HepG2 (cell line): ENCODE measurements around the gene CSNK2A1. TPM values are rescaled to one million over a fixed set of nuclear protein-coding genes. Genes with fewer than 3 reads are reported as not detected.

Source experiments
- KLF12 ChIP-seq: sonication (generic); formaldehyde crosslinking; IDR thresholded peaks from 2 replicates; pipeline ENCODE4 v1.4.0; 2020; ENCODE audit warnings: missing genetic modification reagents, borderline replicate concordance
- NFE2L2 ChIP-seq: fragments of 150-350 bp; IDR thresholded peaks from 2 replicates; pipeline ENCODE4 v1.6.1; 2014; ENCODE audit warnings: low read length
- SAP130 ChIP-seq: IDR thresholded peaks from 2 replicates; pipeline ENCODE4 v1.6.1; 2016; ENCODE audit warnings: low read depth
- YEATS2 ChIP-seq: sonication (generic); formaldehyde crosslinking; IDR thresholded peaks from 2 replicates; pipeline ENCODE4 v1.4.0; 2020; ENCODE audit warnings: missing genetic modification reagents, borderline replicate concordance
- ZKSCAN8 ChIP-seq: IDR thresholded peaks from 2 replicates; pipeline ENCODE4 v1.6.1; 2016; ENCODE audit warnings: borderline replicate concordance, missing genetic modification reagents, missing compliant biosample characterization
- ZMYM2 ChIP-seq: sonication (generic); formaldehyde crosslinking; IDR thresholded peaks from 2 replicates; pipeline ENCODE4 v1.8.0; 2022; ENCODE audit warnings: mild to moderate bottlenecking, missing genetic modification reagents
- ZNF136 ChIP-seq: sonication (generic); formaldehyde crosslinking; IDR thresholded peaks from 2 replicates; pipeline ENCODE4 v1.8.1; 2022; ENCODE audit warnings: low read depth, mild to moderate bottlenecking, moderate library complexity, missing genetic modification reagents
- polyA plus RNA-seq, 8 experiments: library from polyadenylated mRNA; depleted of rRNA in 3 of 8; stranded (reverse) in 7 of 8; unstranded in 1 of 8; fragments of >200 nt; fragmentation: Illumina TruSeq in 4 of 8; extraction: Trizol in 4 of 8; gene quantifications; 2 replicates each; pipeline versions ENCODE4 v1.2.1 to v1.2.3, GENCODE V29; 2011 to 2016; ENCODE audit warnings: low read depth in 4 of 8, missing spikeins in 1 of 8, mixed read lengths in 1 of 8; ENCODE audit not compliant: insufficient read depth in 1 of 8
- total RNA-seq, 5 experiments: library from RNA; depleted of rRNA; stranded (reverse); fragments of >200 nt; fragmentation: Illumina TruSeq; extraction: Trizol; gene quantifications; 2 replicates each; pipeline ENCODE4 v1.2.3, GENCODE V29; 2016; ENCODE audit warnings: low read depth in 1 of 5
- TF ChIP-seq, protein P1 (sequence below): sonication (generic); formaldehyde crosslinking; IDR thresholded peaks from 2 replicates; pipeline ENCODE4 v1.8.0; 2022; ENCODE audit warnings: missing genetic modification reagents, mild to moderate bottlenecking, borderline replicate concordance
- TF ChIP-seq, protein P2 (sequence below): sonication (generic); formaldehyde crosslinking; IDR thresholded peaks from 2 replicates; pipeline ENCODE4 v1.8.0; 2022; ENCODE audit warnings: low read depth, missing genetic modification reagents
- TF ChIP-seq, protein P3 (sequence below): sonication (generic); formaldehyde crosslinking; conservative IDR thresholded peaks from 2 replicates; pipeline ENCODE4 v1.4.0; 2020; ENCODE audit warnings: mild to moderate bottlenecking, missing genetic modification reagents, moderate library complexity
- TF ChIP-seq, protein P4 (sequence below), 2 experiments: IDR thresholded peaks; 2 replicates each; pipeline ENCODE4 v1.6.1; 2011 to 2012; ENCODE audit warnings: low read length in 2 of 2, borderline replicate concordance in 1 of 2, low read depth in 1 of 2, mild to moderate bottlenecking in 1 of 2, moderate library complexity in 1 of 2

CSNK2A1 gene
- total and polyA plus RNA-seq, 2 of the 13 experiments (the other 11 are each of a cell fraction or from before 2014, with no cell fraction given) = 153 to 231 TPM

DNA sequence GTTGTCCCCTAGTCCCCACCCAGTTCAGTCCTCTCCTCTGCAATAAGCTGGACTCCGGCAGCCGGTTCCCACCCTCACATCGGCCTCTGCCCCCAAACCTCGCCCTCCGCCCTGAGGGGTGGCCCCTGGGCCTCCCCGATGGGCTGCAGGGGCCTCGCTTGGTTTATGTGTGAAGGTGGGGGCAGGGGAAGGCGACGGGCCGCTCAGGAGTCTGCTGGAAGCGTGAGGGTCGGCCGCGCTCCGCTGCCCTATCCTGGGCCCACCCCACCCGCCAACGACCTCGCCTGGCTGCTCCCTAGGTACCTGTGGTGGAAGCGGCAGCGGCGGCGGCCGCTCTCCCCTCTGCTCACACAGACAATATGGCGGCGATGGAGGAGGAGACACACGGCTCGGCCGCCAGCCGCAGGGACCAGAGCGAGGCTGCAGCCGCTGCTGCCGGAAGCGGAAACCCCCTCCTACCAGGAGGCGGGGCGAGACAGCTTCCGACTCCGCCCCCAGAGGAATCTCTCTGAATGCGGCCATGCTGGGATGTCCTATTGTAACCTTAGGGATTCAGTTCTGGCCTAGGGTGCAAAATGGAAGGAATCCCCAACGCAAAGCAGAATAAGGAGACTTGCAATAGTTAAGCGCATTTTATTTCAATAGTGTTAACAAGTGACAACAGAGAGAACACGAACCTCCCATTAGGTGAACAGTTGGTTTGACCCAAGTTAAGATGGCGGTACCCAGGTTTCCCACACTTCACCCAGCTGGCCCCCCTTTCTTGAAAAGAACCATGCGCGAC, at the start of gene CSNK2A1 (continued):
- no peak for TF ChIP-seq NFE2L2
- TF ChIP-seq KLF12 (CRISPR knock-in tag) = peak; percentile 93
- TF ChIP-seq SAP130 (CRISPR knock-in tag) = peak; percentile 93
- peak; percentile 79 for TF ChIP-seq ZMYM2 (CRISPR knock-in tag)
- TF ChIP-seq ZNF136 (CRISPR knock-in tag) = peak; percentile 69; the same call in 1 of the 2 replicates
- TF ChIP-seq, protein P1, sequence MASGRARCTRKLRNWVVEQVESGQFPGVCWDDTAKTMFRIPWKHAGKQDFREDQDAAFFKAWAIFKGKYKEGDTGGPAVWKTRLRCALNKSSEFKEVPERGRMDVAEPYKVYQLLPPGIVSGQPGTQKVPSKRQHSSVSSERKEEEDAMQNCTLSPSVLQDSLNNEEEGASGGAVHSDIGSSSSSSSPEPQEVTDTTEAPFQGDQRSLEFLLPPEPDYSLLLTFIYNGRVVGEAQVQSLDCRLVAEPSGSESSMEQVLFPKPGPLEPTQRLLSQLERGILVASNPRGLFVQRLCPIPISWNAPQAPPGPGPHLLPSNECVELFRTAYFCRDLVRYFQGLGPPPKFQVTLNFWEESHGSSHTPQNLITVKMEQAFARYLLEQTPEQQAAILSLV = peak; percentile 94; the same call in 1 of the 2 replicates
- TF ChIP-seq, protein P2, sequence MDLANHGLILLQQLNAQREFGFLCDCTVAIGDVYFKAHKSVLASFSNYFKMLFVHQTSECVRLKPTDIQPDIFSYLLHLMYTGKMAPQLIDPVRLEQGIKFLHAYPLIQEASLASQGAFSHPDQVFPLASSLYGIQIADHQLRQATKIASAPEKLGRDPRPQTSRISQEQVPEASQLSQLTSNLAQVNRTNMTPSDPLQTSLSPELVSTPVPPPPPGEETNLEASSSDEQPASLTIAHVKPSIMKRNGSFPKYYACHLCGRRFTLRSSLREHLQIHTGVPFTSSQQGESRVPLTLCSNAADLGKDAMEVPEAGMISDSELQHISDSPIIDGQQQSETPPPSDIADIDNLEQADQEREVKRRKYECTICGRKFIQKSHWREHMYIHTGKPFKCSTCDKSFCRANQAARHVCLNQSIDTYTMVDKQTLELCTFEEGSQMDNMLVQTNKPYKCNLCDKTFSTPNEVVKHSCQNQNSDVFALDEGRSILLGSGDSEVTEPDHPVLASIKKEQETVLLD (CRISPR knock-in tag) = peak; percentile 71; the same call in 1 of the 2 replicates
- TF ChIP-seq, protein P3, sequence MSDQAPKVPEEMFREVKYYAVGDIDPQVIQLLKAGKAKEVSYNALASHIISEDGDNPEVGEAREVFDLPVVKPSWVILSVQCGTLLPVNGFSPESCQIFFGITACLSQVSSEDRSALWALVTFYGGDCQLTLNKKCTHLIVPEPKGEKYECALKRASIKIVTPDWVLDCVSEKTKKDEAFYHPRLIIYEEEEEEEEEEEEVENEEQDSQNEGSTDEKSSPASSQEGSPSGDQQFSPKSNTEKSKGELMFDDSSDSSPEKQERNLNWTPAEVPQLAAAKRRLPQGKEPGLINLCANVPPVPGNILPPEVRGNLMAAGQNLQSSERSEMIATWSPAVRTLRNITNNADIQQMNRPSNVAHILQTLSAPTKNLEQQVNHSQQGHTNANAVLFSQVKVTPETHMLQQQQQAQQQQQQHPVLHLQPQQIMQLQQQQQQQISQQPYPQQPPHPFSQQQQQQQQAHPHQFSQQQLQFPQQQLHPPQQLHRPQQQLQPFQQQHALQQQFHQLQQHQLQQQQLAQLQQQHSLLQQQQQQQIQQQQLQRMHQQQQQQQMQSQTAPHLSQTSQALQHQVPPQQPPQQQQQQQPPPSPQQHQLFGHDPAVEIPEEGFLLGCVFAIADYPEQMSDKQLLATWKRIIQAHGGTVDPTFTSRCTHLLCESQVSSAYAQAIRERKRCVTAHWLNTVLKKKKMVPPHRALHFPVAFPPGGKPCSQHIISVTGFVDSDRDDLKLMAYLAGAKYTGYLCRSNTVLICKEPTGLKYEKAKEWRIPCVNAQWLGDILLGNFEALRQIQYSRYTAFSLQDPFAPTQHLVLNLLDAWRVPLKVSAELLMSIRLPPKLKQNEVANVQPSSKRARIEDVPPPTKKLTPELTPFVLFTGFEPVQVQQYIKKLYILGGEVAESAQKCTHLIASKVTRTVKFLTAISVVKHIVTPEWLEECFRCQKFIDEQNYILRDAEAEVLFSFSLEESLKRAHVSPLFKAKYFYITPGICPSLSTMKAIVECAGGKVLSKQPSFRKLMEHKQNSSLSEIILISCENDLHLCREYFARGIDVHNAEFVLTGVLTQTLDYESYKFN (CRISPR knock-in tag) = peak; percentile 73
- TF ChIP-seq, protein P4, sequence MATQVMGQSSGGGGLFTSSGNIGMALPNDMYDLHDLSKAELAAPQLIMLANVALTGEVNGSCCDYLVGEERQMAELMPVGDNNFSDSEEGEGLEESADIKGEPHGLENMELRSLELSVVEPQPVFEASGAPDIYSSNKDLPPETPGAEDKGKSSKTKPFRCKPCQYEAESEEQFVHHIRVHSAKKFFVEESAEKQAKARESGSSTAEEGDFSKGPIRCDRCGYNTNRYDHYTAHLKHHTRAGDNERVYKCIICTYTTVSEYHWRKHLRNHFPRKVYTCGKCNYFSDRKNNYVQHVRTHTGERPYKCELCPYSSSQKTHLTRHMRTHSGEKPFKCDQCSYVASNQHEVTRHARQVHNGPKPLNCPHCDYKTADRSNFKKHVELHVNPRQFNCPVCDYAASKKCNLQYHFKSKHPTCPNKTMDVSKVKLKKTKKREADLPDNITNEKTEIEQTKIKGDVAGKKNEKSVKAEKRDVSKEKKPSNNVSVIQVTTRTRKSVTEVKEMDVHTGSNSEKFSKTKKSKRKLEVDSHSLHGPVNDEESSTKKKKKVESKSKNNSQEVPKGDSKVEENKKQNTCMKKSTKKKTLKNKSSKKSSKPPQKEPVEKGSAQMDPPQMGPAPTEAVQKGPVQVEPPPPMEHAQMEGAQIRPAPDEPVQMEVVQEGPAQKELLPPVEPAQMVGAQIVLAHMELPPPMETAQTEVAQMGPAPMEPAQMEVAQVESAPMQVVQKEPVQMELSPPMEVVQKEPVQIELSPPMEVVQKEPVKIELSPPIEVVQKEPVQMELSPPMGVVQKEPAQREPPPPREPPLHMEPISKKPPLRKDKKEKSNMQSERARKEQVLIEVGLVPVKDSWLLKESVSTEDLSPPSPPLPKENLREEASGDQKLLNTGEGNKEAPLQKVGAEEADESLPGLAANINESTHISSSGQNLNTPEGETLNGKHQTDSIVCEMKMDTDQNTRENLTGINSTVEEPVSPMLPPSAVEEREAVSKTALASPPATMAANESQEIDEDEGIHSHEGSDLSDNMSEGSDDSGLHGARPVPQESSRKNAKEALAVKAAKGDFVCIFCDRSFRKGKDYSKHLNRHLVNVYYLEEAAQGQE (IDR thresholded peaks at IDR 0.05; ENCODE audit: borderline replicate concordance in 1 of 2, low read depth in 1 of 2, low read length in 2 of 2) = peak in 1 of 2 experiments; percentile 24; a peak in 1 of 4 replicates
- TF ChIP-seq ZKSCAN8 (CRISPR knock-in tag) = 0 out of 2 replicates have a peak, but pooled peaks have one; percentile 45
- peak; percentile 88; the same call in 1 of the 2 replicates for TF ChIP-seq YEATS2 (CRISPR knock-in tag)
